Keratinocyte (primary cell): ENCODE data around the gene GPHB5. TPM values are rescaled to one million over a fixed set of nuclear protein-coding genes. Genes with fewer than 3 reads are reported as not detected.
"Not testable (repeated sequence)": the region's sequence is repeated elsewhere in the genome, so short reads cannot be mapped to it uniquely, and the experiment has no call there.

Experiments
- DNase-seq: peaks from one replicate; pipeline ENCODE4 v3.0.0-alpha.2; 2011; ENCODE audit warnings: low read depth, missing footprints, low spot score
- FAIRE-seq: peaks from 2 replicates; lab custom pipeline; 2011; peaks lifted over from hg19 to GRCh38; lab: Jason Lieb, UNC
- H2AFZ ChIP-seq: 2 replicates; pipeline ENCODE4 v1.6.0; 2012; ENCODE audit warnings: low read length, control low read depth, inconsistent platforms; ENCODE audit not compliant: control insufficient read depth
- H3K27ac ChIP-seq: 2 replicates; pipeline ENCODE4 v1.5.1; 2011; ENCODE audit warnings: low read length; ENCODE audit not compliant: control insufficient read depth, insufficient read depth
- H3K27me3 ChIP-seq: 3 replicates; pipeline ENCODE4 v1.6.0; 2011; ENCODE audit warnings: low read length; ENCODE audit not compliant: control insufficient read depth, insufficient read depth; ENCODE audit errors: extremely low read depth
- H3K36me3 ChIP-seq, 2 experiments: 2 replicates in 1 of 2; 3 replicates in 1 of 2; pipeline ENCODE4 v1.5.1; 2011; ENCODE audit warnings: low read length in 2 of 2, mild to moderate bottlenecking in 1 of 2; ENCODE audit not compliant: control insufficient read depth in 2 of 2, insufficient read depth in 2 of 2; ENCODE audit errors: extremely low read depth in 1 of 2
- H3K4me1 ChIP-seq: 3 replicates; pipeline ENCODE4 v1.5.1; 2011; ENCODE audit warnings: low read length; ENCODE audit not compliant: control insufficient read depth, insufficient read depth; ENCODE audit errors: extremely low read depth
- H3K4me2 ChIP-seq: 3 replicates; pipeline ENCODE4 v1.6.0; 2011; ENCODE audit warnings: low read depth, low read length; ENCODE audit not compliant: control insufficient read depth, insufficient read depth; ENCODE audit errors: extremely low read depth
- H3K4me3 ChIP-seq, 3 experiments: fragments of 200-600 bp in 1 of 3; sonication (generic) in 1 of 3; 2 replicates in 2 of 3; 3 replicates in 1 of 3; pipeline ENCODE4 v1.5.1; 2011 to 2016; ENCODE audit warnings: low read length in 3 of 3, mild to moderate bottlenecking in 3 of 3, control low read depth in 2 of 3, inconsistent platforms in 1 of 3, low read depth in 1 of 3, mixed read lengths in 1 of 3, mixed run types in 1 of 3, moderate library complexity in 1 of 3; ENCODE audit not compliant: control insufficient read depth in 2 of 3, insufficient read depth in 2 of 3; ENCODE audit errors: extremely low read depth in 1 of 3
- H3K79me2 ChIP-seq: 2 replicates; pipeline ENCODE4 v1.6.0; 2012; ENCODE audit warnings: low read length; ENCODE audit not compliant: control insufficient read depth, insufficient read depth
- H3K9ac ChIP-seq: 3 replicates; pipeline ENCODE4 v1.6.0; 2011; ENCODE audit warnings: low read length; ENCODE audit not compliant: control insufficient read depth, insufficient read depth; ENCODE audit errors: extremely low read depth
- H3K9me1 ChIP-seq: 3 replicates; pipeline ENCODE4 v1.6.0; 2011; ENCODE audit warnings: low read length; ENCODE audit not compliant: control insufficient read depth, insufficient read depth; ENCODE audit errors: extremely low read depth
- H3K9me3 ChIP-seq: 2 replicates; pipeline ENCODE4 v1.5.1; 2012; ENCODE audit warnings: low read depth, low read length; ENCODE audit not compliant: control insufficient read depth
- H4K20me1 ChIP-seq: 3 replicates; pipeline ENCODE4 v1.6.0; 2011; ENCODE audit warnings: low read length; ENCODE audit not compliant: control insufficient read depth, insufficient read depth; ENCODE audit errors: extremely low read depth
- EZH2 ChIP-seq: IDR thresholded peaks from one replicate; pipeline ENCODE4 v1.6.1; 2012; ENCODE audit warnings: inconsistent platforms, mild to moderate bottlenecking, low read length, moderate library complexity
- dilution Hi-C: fragments of 300-500 bp; cut with MboI; formaldehyde crosslinking; loops from one replicate; pipeline ENCODE4 v1.7.0; 2020; ENCODE audit warnings: low sequenced_read_pairs; ENCODE audit not compliant: extremely low pct_ligation_motif_present
- polyA plus RNA-seq, 5 experiments: library from polyadenylated mRNA; depleted of rRNA in 3 of 5; stranded (reverse) in 3 of 5; stranded (forward) in 1 of 5; unstranded in 1 of 5; fragments of >200 nt; gene quantifications; 1 replicate in 1 of 5; 2 replicates in 3 of 5; 3 replicates in 1 of 5; pipeline versions ENCODE4 v1.2.1 to v1.2.3, GENCODE V29; 2011 to 2012; ENCODE audit warnings: missing spikeins in 2 of 5, low read depth in 1 of 5, low replicate concordance in 1 of 5
- TF ChIP-seq, protein P1 (sequence below), 3 experiments: IDR thresholded peaks in 1 of 3; conservative IDR thresholded peaks in 1 of 3; optimal IDR thresholded peaks in 1 of 3; 2 replicates in 2 of 3; 3 replicates in 1 of 3; pipeline versions ENCODE3 to v1.5.1; 2011; ENCODE audit warnings: low read length in 3 of 3, mild to moderate bottlenecking in 3 of 3, moderate library complexity in 2 of 3, control low read depth in 1 of 3, inconsistent platforms in 1 of 3; ENCODE audit not compliant: insufficient read depth in 2 of 3; ENCODE audit errors: extremely low read depth in 1 of 3

GPHB5 gene
- polyA plus RNA-seq, 1 donor (not counting 4 experiments of a cell fraction or from before 2014, with no cell fraction given) = not detected

DNA sequence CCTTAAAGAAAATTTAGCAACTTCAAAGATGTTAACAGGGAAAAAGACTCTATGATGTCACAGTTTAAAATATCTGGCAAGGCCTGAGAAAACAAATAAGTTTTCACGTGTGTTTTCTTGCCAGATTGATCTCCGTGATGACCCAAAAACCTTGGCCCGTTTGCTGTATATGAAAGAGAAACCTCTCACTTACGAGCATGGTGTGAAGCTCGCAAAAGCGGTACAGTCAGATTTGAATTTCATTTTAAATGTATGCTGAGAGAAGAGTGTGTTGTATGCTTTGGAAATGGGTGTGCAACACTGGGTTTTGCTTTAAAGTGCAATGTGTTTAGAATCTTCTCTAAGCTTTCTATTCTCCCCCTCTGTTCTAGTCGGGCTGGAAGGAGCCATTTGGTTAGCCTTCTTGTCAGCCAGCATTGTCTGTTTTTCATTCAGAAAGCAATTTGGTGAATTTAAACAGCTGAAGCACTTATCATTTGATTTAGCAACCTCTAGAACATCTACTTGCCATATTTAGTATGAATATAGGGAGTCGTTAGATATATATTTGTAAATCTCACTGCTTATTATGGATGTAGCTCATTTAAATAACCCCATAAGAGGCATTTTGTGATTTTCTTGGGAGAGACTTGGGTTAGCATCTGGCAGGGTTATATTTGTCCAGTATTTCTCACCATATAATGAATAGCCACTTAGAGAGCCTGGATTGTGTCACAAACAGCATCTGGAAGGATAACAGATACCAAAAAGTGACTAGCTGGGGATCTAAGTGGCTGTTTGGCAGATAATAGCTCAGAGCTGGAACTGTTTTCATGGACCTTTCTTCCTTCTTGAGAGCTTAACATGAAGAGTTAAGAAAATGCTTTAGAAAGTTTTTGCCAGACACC is 35.5 kb downstream of the GPHB5 start:
- FAIRE-seq (no peak), DNase-seq (no peak)
- Histone ChIP-seq H3K9me3 (no peaks in the 10 kb centered on the region), H3K9me1 (no peaks in the 10 kb centered on the region), H3K4me1 (no peaks in the 10 kb centered on the region), H3K79me2 (no peaks in the 10 kb centered on the region), H3K4me2 (no peak overlapping the region), H3K4me3 (no peak overlapping the region), H3K27me3 (peaks cover 7% of the 10 kb centered on the region), H4K20me1 (no peaks in the 10 kb centered on the region), H2AFZ (no peak overlapping the region), H3K27ac (no peak overlapping the region), H3K36me3 (no peaks in the 10 kb centered on the region), H3K9ac (no peak overlapping the region)
- dilution Hi-C loops = no loop called here
- TF ChIP-seq, protein P1, sequence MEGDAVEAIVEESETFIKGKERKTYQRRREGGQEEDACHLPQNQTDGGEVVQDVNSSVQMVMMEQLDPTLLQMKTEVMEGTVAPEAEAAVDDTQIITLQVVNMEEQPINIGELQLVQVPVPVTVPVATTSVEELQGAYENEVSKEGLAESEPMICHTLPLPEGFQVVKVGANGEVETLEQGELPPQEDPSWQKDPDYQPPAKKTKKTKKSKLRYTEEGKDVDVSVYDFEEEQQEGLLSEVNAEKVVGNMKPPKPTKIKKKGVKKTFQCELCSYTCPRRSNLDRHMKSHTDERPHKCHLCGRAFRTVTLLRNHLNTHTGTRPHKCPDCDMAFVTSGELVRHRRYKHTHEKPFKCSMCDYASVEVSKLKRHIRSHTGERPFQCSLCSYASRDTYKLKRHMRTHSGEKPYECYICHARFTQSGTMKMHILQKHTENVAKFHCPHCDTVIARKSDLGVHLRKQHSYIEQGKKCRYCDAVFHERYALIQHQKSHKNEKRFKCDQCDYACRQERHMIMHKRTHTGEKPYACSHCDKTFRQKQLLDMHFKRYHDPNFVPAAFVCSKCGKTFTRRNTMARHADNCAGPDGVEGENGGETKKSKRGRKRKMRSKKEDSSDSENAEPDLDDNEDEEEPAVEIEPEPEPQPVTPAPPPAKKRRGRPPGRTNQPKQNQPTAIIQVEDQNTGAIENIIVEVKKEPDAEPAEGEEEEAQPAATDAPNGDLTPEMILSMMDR (optimal IDR thresholded peaks at IDR 0.05 in 1 of 3, IDR thresholded peaks at IDR 0.05 in 1 of 3, conservative IDR thresholded peaks at IDR 0.05 in 1 of 3; ENCODE audit: extremely low read depth in 1 of 3, insufficient read depth in 2 of 3, low read length in 3 of 3) = no peak
- no peak for TF ChIP-seq EZH2

DNA sequence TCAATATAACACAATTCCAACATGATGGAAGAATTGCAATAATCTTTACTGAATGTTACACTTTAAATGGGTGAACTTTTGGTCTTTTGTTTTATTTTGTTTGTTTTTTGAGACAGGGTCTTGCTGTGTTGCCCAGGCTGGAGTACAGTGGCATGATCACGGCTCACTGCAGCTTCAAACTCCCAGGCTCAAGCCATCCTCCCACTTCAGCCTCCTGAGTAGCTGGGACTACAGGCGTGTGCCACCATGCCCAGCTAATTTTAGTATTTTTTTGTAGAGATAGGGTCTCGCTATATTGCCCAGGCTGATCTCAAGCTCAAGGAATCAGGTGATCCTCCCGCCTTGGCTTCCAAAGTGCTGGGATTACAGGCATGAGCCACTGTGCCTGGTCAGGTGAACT is 38.8 kb downstream of the GPHB5 start:
- H3K79me2 ChIP-seq, H3K9me3 ChIP-seq, H2AFZ ChIP-seq, H3K4me2 ChIP-seq, H3K4me3 ChIP-seq, H3K27ac ChIP-seq, H3K36me3 ChIP-seq, H4K20me1 ChIP-seq, H3K27me3 ChIP-seq, DNase-seq, H3K4me1 ChIP-seq, dilution Hi-C loops, H3K9me1 ChIP-seq, FAIRE-seq, H3K9ac ChIP-seq: not testable (repeated sequence)
